ENCODE measurements around the gene FOSL2.

Gene FOSL2

GRCh38 chr2:28392297-28393113, at the start of gene FOSL2:
FOSL2 (plus strand) TSS chr2:28392858; CDS start chr2:28393721, 863 bp downstream.
- DNase-seq (ENCODE audit: low read depth, low spot score) = peak; percentile 99
- peak within 1 kb of the TSS; percentile 99 for H3K27ac ChIP-seq

- H3K27ac ChIP-seq = no peak overlapping the region
- no peak for DNase-seq (ENCODE audit: low read depth, low spot score)
Measured at GRCh38 chr2:28343184-28343942, 49.3 kb upstream of the FOSL2 start.

DNA sequence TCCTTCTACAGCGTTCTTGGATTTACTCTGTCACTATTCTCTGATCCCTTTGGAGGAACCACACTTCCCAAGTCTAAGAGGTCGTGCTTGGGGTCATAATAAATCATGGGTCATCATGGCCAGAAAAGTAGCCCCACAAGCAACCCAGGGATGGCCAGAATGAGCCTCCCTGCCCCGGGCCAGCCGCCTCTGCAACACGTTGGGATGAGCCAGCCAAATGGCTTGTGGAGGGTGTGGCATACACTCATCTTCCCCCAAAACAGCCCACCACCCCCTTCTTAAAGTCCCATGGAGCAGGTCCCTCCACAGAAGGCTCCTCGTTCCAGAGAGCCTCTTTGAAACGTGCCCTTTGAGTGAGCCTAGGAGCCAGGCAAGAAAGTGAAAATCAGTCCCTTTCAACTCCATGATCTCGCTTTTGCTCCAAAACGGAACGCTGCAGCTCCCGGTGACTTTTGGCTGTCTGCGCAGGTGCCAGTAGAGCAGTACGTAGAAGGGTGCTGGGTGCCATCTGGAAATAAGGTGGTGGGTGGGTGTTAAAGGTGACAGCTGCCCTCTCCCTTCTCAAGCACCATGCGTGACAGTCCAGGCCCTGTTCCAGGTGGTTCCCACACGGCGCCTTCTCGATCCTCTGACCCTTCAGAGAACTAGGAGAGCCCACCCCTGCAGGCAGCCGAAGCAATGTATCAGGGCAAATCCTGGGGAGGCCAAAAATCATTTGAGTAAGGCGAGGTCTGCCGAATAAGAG, 48.5 kb upstream of the FOSL2 start:
- no peak overlapping the region for H3K27ac ChIP-seq
- DNase-seq (ENCODE audit: low read depth, low spot score) = no peak

GRCh38 chr2:28344756-28345373, 47.8 kb upstream of the FOSL2 start:
- no peak overlapping the region for H3K27ac ChIP-seq
- no peak for DNase-seq (ENCODE audit: low read depth, low spot score)

DNA sequence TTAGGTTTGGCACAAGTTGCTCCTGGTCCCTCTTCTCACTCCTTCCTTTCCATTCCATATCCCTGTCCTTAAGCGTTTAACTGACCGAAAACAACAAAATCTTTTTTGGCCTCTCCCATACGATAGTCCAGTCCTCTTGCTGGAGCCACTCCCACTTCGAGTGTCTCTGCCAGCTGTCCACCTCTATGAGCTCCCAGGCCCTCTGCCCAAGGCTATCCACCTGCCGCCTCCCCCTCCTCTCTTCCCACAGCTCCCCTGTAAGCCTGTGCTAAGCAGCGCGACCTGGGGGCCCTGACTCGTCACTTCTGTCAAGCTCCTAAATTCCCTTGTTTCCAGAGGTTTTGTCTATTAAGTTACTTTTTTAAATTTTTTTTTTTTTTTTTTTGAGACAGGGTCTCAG, 47.0 kb upstream of the FOSL2 start:
- H3K27ac ChIP-seq = no peak overlapping the region
- DNase-seq (ENCODE audit: low read depth, low spot score) = no peak

GRCh38 chr2:28346587-28346986, 46.1 kb upstream of the FOSL2 start:
- no peak overlapping the region for H3K27ac ChIP-seq
- DNase-seq (ENCODE audit: low read depth, low spot score) = no peak

DNA sequence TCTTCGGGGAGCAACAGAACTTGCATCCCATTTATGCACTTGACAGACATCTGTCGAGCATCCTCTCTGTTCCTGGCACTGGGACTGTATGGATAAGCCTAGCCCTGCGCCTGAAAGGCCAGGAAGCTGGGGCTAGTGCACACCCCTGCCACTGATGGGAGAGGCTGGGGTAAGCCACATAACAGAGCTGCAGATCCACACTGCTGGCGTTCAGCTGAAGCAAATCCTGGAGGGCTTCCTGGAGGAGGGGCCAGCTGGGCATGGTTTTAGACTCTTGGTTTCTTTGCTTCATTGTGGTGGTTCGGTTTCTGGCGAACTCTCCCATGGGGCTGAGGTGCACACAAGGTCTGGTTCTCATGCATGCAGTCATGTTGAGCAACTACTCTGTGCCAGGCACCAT, 45.5 kb upstream of the FOSL2 start:
- no peak for DNase-seq (ENCODE audit: low read depth, low spot score)
- H3K27ac ChIP-seq = no peak overlapping the region

- no peak overlapping the region for H3K27ac ChIP-seq
- DNase-seq (ENCODE audit: low read depth, low spot score) = no peak
Measured at GRCh38 chr2:28347596-28347995, 45.1 kb upstream of the FOSL2 start.

- no peak overlapping the region for H3K27ac ChIP-seq
- no peak for DNase-seq (ENCODE audit: low read depth, low spot score)
Measured at GRCh38 chr2:28348149-28348567, 44.5 kb upstream of the FOSL2 start.

DNA sequence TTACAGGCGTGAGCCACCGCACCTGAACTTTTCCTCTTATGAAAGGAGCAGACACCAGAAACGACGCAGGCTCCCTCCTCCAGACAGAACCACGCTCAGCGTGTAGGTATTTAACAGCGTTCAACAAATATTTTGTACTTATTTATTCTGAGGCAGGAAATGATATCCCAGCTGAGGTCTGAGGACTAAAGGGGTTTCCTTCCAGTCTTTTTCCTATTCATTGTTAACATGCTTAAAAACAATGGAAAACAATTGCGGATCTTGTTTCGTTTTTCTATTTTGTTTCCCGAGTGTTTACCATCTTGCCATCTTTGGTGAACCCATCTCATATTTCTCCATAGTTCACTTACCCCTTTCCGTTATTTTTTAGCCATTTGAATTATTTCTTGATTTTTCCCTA, 43.7 kb upstream of the FOSL2 start:
- no peak for DNase-seq (ENCODE audit: low read depth, low spot score)
- no peak overlapping the region for H3K27ac ChIP-seq

DNA sequence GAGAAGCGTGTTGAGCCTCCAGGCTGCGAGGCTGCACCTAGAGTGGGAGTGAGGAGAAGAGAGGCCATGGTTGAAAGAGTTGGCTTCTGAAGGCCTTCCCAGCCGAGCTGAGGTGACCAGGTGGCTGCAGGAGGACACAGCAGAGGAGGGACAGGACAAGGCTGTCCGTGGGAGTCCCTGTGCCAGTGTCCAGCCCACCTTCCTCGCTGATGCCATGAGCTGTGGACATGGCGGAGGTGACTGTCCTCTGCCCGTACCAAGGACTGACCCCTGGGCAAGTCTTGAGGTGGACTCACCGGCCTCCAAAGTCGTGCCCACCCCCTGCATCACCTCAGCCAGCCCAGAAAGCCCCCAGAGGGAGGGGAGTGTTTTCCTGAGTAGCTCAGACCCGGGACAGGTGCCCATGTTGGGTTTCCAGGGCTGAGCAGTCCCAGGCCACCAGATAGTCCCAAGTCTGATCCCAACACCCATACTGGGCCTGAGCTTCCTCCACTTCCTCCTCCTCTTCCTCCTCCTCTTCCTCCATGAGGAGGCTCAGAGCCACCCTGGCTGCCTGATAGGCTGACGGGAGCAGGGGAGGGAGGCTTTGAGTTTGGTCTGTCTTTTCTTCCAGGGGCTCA, 43.0 kb upstream of the FOSL2 start:
- DNase-seq (ENCODE audit: low read depth, low spot score) = no peak
- no peak overlapping the region for H3K27ac ChIP-seq

- no peak for DNase-seq (ENCODE audit: low read depth, low spot score)
- no peak overlapping the region for H3K27ac ChIP-seq
Measured at GRCh38 chr2:28350196-28350595, 42.5 kb upstream of the FOSL2 start.

GRCh38 chr2:28350791-28351285, 41.8 kb upstream of the FOSL2 start:
- H3K27ac ChIP-seq = no peak overlapping the region
- DNase-seq (ENCODE audit: low read depth, low spot score) = no peak

DNA sequence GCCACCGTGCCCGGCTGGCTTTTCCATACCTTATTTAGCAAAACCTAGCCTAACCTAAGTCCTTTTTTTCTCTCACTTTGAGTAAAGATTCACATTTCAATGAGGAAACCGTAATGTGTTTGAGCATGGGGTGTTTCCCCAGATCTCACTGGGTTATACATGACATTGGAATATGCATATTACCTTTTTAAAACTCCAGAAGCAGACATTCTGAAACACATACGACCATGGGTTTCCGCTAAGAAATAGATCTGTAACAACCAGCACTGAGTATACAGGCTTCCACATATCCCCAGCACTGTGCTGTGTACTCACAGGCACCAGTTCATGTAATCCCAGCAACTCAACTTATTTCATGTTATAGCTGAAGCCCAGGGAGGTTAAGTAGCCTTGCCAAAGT, 41.0 kb upstream of the FOSL2 start:
- DNase-seq (ENCODE audit: low read depth, low spot score) = no peak
- H3K27ac ChIP-seq = no peak overlapping the region

GRCh38 chr2:28352104-28352503, 40.6 kb upstream of the FOSL2 start:
- no peak overlapping the region for H3K27ac ChIP-seq
- no peak for DNase-seq (ENCODE audit: low read depth, low spot score)

GRCh38 chr2:28352610-28353195, 40.0 kb upstream of the FOSL2 start:
- no peak overlapping the region for H3K27ac ChIP-seq
- no peak for DNase-seq (ENCODE audit: low read depth, low spot score)

DNA sequence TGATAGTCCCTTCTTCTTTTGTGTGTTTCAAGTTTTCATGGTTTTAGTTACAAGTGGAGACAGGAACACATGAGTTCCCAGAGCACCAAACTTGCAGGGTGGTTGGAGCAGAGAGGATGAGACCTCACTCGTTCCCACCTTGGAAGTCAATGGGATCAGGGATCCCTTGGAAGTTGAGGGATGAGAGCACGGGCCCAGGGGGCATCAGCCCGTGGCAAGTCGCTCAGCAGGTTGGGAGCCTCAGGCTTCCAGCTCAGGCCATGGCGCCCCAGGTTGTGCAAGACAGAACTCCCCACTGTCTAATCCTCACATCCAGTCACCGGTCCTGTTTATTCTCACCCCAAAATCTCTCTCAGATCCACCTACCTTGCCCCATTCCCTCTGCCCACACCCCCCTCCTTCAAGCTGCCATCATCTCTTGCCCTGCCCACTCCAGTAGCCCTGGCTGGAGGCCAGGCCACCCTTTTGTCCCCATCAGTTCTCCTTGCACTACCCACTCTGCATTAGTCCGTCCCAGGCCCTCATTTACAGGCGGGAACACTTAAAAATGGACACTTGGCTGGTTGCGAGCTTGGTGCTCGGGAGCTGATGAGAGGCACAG, 37.6 kb upstream of the FOSL2 start:
- no peak for DNase-seq (ENCODE audit: low read depth, low spot score)
- no peak overlapping the region for H3K27ac ChIP-seq

GRCh38 chr2:28355521-28356094, 37.0 kb upstream of the FOSL2 start:
- H3K27ac ChIP-seq = no peak overlapping the region
- no peak for DNase-seq (ENCODE audit: low read depth, low spot score)

Measured in epithelial cell of prostate (primary cell).